CD4-positive, CD25-positive, alpha-beta regulatory T cell (primary cell): ENCODE results near the gene CPSF3. TPM values are rescaled to one million over a fixed set of nuclear protein-coding genes. Genes with fewer than 3 reads are reported as not detected.

ENCODE experiments used
- ATAC-seq, 2 donors: fragments of 150-1000 bp; cut with Tn5 transposase; one replicate each; pipeline ENCODE4 v1.10.0; 2021; ENCODE audit warnings: low read depth in 2 of 2, moderate number of reproducible peaks in 2 of 2, moderate library complexity in 1 of 2
- DNase-seq, 3 donors: peaks; one replicate each; pipeline versions ENCODE4 v3.0.0 to v3.0.0-alpha.2; 2012 to 2022; ENCODE audit warnings: mixed read lengths in 1 of 3
- H3K27ac ChIP-seq: one replicate; pipeline ENCODE4 v1.7.0; 2013; ENCODE audit warnings: mild to moderate bottlenecking, low read length; ENCODE audit not compliant: insufficient read depth, poor library complexity, severe bottlenecking
- H3K27me3 ChIP-seq: one replicate; pipeline ENCODE4 v1.7.0; 2013; ENCODE audit warnings: low read length; ENCODE audit not compliant: control insufficient read depth, insufficient read depth
- H3K36me3 ChIP-seq: one replicate; pipeline ENCODE4 v1.7.0; 2013; ENCODE audit warnings: mild to moderate bottlenecking, low read length, moderate library complexity; ENCODE audit not compliant: control insufficient read depth, insufficient read depth
- H3K4me1 ChIP-seq: 2 replicates; pipeline ENCODE4 v1.7.0; 2013; ENCODE audit warnings: mild to moderate bottlenecking, low read length; ENCODE audit not compliant: insufficient read depth, control insufficient read depth, poor library complexity, severe bottlenecking
- H3K4me3 ChIP-seq: one replicate; pipeline ENCODE4 v1.7.0; 2013; ENCODE audit warnings: low read depth, mild to moderate bottlenecking, low read length, moderate library complexity
- H3K9me3 ChIP-seq, 2 experiments: 1 replicate in 1 of 2; 2 replicates in 1 of 2; pipeline ENCODE4 v1.7.0; 2013; ENCODE audit warnings: low read length in 2 of 2, mild to moderate bottlenecking in 1 of 2, moderate library complexity in 1 of 2; ENCODE audit not compliant: control insufficient read depth in 2 of 2
- H3K27ac Mint-ChIP-seq, 3 donors: one replicate each; pipeline ENCODE4 v1.8.0; 2020 to 2022; ENCODE audit warnings: mild to moderate bottlenecking in 3 of 3, mixed read lengths in 3 of 3, moderate library complexity in 2 of 3
- H3K27me3 Mint-ChIP-seq: one replicate; pipeline ENCODE4 v1.8.0; 2022; ENCODE audit warnings: mild to moderate bottlenecking, mixed read lengths
- H3K36me3 Mint-ChIP-seq: one replicate; pipeline ENCODE4 v1.8.0; 2020; ENCODE audit warnings: mixed read lengths
- H3K4me1 Mint-ChIP-seq, 4 donors: one replicate each; pipeline ENCODE4 v1.8.0; 2020 to 2022; ENCODE audit warnings: mixed read lengths in 4 of 4, mild to moderate bottlenecking in 1 of 4
- H3K4me3 Mint-ChIP-seq, 4 donors: one replicate each; pipeline ENCODE4 v1.8.0; 2020 to 2022; ENCODE audit warnings: mild to moderate bottlenecking in 4 of 4, mixed read lengths in 4 of 4, moderate library complexity in 3 of 4
- H3K9me3 Mint-ChIP-seq, 7 donors: one replicate each; pipeline ENCODE4 v1.8.0; 2020 to 2022; ENCODE audit warnings: mixed read lengths in 7 of 7, mild to moderate bottlenecking in 3 of 7, moderate library complexity in 2 of 7
- polyA plus RNA-seq, 4 donors: library from polyadenylated mRNA; unstranded; fragments of 300-500 nt; fragmentation: Illumina TruSeq; gene quantifications; one replicate each; pipeline ENCODE4 v1.2.3, GENCODE V29; 2021
- total RNA-seq: library from RNA; stranded (reverse); gene quantifications from one replicate; pipeline ENCODE4 v1.2.3, GENCODE V29; 2022

CPSF3 gene
- total and polyA plus RNA-seq, 5 donors from 2014 or later: 23.1 to 37.8 (median 35.4) TPM

GRCh38 chr2:9417725-9418124, 5.7 kb upstream of the CPSF3 start:
- DNase-seq (no peak), ATAC-seq (no peak)
- H3K27me3 ChIP-seq: no peaks in the 10 kb centered on the region
- peaks cover 29% of the 10 kb centered on the region for H3K4me1 ChIP-seq
- Mint-ChIP-seq H3K4me1 (peaks cover 29 to 72% (median 53%) of the 10 kb centered on the region in 4 donors), H3K36me3 (peaks cover 26% of the 10 kb centered on the region), H3K27me3 (no peaks in the 10 kb centered on the region), H3K9me3 (peaks cover 0 to 2% (median 0%) of the 10 kb centered on the region in 7 donors), H3K4me3 (no peak overlapping the region), H3K27ac (no peak overlapping the region)
- no peak overlapping the region for H3K27ac ChIP-seq
- no peak overlapping the region for H3K4me3 ChIP-seq
- H3K9me3 ChIP-seq: no peaks in the 10 kb centered on the region
- peaks cover 24% of the 10 kb centered on the region for H3K36me3 ChIP-seq

GRCh38 chr2:9418746-9419145, 4.7 kb upstream of the CPSF3 start:
- no peaks in the 10 kb centered on the region for H3K9me3 ChIP-seq
- H3K27me3 ChIP-seq: no peaks in the 10 kb centered on the region
- Mint-ChIP-seq H3K9me3 (peaks cover 0 to 2% (median 0%) of the 10 kb centered on the region in 7 donors), H3K27ac (peak overlapping the region in 1 of 3 donors; percentile 36), H3K36me3 (peaks cover 23% of the 10 kb centered on the region), H3K4me3 (peak overlapping the region in 1 of 4 donors; percentile 84), H3K27me3 (no peaks in the 10 kb centered on the region), H3K4me1 (peaks cover 29 to 70% (median 55%) of the 10 kb centered on the region in 4 donors)
- no peak overlapping the region for H3K27ac ChIP-seq
- DNase-seq (no peak), ATAC-seq (no peak)
- H3K4me3 ChIP-seq: no peak overlapping the region
- H3K36me3 ChIP-seq: peaks cover 22% of the 10 kb centered on the region
- H3K4me1 ChIP-seq: peaks cover 29% of the 10 kb centered on the region

GRCh38 chr2:9419541-9419940, 3.9 kb upstream of the CPSF3 start:
- Histone ChIP-seq H3K27me3 (no peaks in the 10 kb centered on the region), H3K4me3 (no peak overlapping the region), H3K36me3 (peaks cover 19% of the 10 kb centered on the region), H3K27ac (no peak overlapping the region), H3K9me3 (no peaks in the 10 kb centered on the region), H3K4me1 (peaks cover 37% of the 10 kb centered on the region)
- Mint-ChIP-seq H3K27ac (peak overlapping the region in 1 of 3 donors; percentile 55), H3K27me3 (no peaks in the 10 kb centered on the region), H3K36me3 (peaks cover 16% of the 10 kb centered on the region), H3K9me3 (peaks cover 0 to 2% (median 0%) of the 10 kb centered on the region in 7 donors), H3K4me1 (peaks cover 29 to 65% (median 54%) of the 10 kb centered on the region in 4 donors), H3K4me3 (peak overlapping the region in 3 of 4 donors; percentile 17 to 85 (median 84))
- DNase-seq (no peak), ATAC-seq (no peak)

GRCh38 chr2:9420495-9420894, 3.0 kb upstream of the CPSF3 start:
- peaks cover 0 to 2% (median 0%) of the 10 kb centered on the region in 7 donors for H3K9me3 Mint-ChIP-seq
- peak overlapping the region; percentile 3 to 85 (median 72) for H3K4me3 Mint-ChIP-seq
- no peaks in the 10 kb centered on the region for H3K9me3 ChIP-seq
- peaks cover 41% of the 10 kb centered on the region for H3K4me1 ChIP-seq
- H3K27me3 Mint-ChIP-seq: no peaks in the 10 kb centered on the region
- H3K27ac Mint-ChIP-seq: peak overlapping the region in 1 of 3 donors; percentile 81
- H3K27me3 ChIP-seq: no peaks in the 10 kb centered on the region
- peaks cover 19% of the 10 kb centered on the region for H3K36me3 ChIP-seq
- ATAC-seq: no peak
- H3K27ac ChIP-seq: no peak overlapping the region
- H3K4me3 ChIP-seq: no peak overlapping the region
- H3K36me3 Mint-ChIP-seq: peaks cover 14% of the 10 kb centered on the region
- H3K4me1 Mint-ChIP-seq: peaks cover 29 to 64% (median 51%) of the 10 kb centered on the region in 4 donors
- no peak for DNase-seq

- peaks cover 9% of the 10 kb centered on the region for H3K36me3 ChIP-seq
- peak overlapping the region; percentile 84 for H3K4me3 ChIP-seq
- H3K27me3 ChIP-seq: no peaks in the 10 kb centered on the region
- DNase-seq: peak; percentile 12 to 69 (median 43)
- Mint-ChIP-seq H3K4me3 (no peak overlapping the region), H3K4me1 (peaks cover 29 to 49% (median 39%) of the 10 kb centered on the region in 4 donors), H3K27me3 (no peaks in the 10 kb centered on the region), H3K27ac (peak overlapping the region in 2 of 3 donors; percentile 87 to 96), H3K36me3 (peaks cover 10% of the 10 kb centered on the region), H3K9me3 (peaks cover 0 to 2% (median 0%) of the 10 kb centered on the region in 7 donors)
- no peaks in the 10 kb centered on the region for H3K9me3 ChIP-seq
- H3K4me1 ChIP-seq: peaks cover 38% of the 10 kb centered on the region
- peak overlapping the region; percentile 86 for H3K27ac ChIP-seq
- ATAC-seq: peak; percentile 15 to 17
These were observed 944 bp upstream of the CPSF3 start for GRCh38 chr2:9422321-9423099.

- no peak overlapping the region for H3K4me3 Mint-ChIP-seq
- H3K27me3 Mint-ChIP-seq: no peaks in the 10 kb centered on the region
- peak in 1 of 2 donors; percentile 4 for ATAC-seq
- Histone ChIP-seq H3K9me3 (no peaks in the 10 kb centered on the region), H3K4me1 (peaks cover 38% of the 10 kb centered on the region), H3K4me3 (peak overlapping the region; percentile 88), H3K27me3 (no peaks in the 10 kb centered on the region), H3K36me3 (peaks cover 3% of the 10 kb centered on the region), H3K27ac (peak overlapping the region; percentile 86)
- DNase-seq: peak in 1 of 3 donors; percentile 68
- peak overlapping the region in 1 of 3 donors; percentile 97 for H3K27ac Mint-ChIP-seq
- peaks cover 0 to 2% (median 0%) of the 10 kb centered on the region in 7 donors for H3K9me3 Mint-ChIP-seq
- H3K4me1 Mint-ChIP-seq: peaks cover 24 to 40% (median 31%) of the 10 kb centered on the region in 4 donors
- no peaks in the 10 kb centered on the region for H3K36me3 Mint-ChIP-seq
These were observed 443 bp downstream of the CPSF3 start for GRCh38 chr2:9423922-9424272.

- ATAC-seq: no peak
- H3K4me3 Mint-ChIP-seq: no peak overlapping the region
These were observed 1.2 kb downstream of the CPSF3 start for GRCh38 chr2:9424447-9425164.

More at GRCh38 chr2:9424447-9425164, 1.2 kb downstream of the CPSF3 start:
- no peaks in the 10 kb centered on the region for H3K9me3 ChIP-seq
- H3K27me3 Mint-ChIP-seq: no peaks in the 10 kb centered on the region
- H3K4me3 ChIP-seq: peak overlapping the region; percentile 88
- no peak for DNase-seq
- H3K36me3 Mint-ChIP-seq: peaks cover under 1% of the 10 kb centered on the region
- H3K27ac ChIP-seq: peak overlapping the region; percentile 86
- peaks cover 23 to 33% (median 25%) of the 10 kb centered on the region in 4 donors for H3K4me1 Mint-ChIP-seq
- H3K36me3 ChIP-seq: peaks cover 8% of the 10 kb centered on the region
- H3K27ac Mint-ChIP-seq: no peak overlapping the region
- peaks cover 0 to 2% (median 0%) of the 10 kb centered on the region in 7 donors for H3K9me3 Mint-ChIP-seq
- H3K4me1 ChIP-seq: peaks cover 37% of the 10 kb centered on the region
- no peaks in the 10 kb centered on the region for H3K27me3 ChIP-seq
